SH-SY5Y (cell line): ENCODE data around the gene C10orf90.

Experiments
- GATA2 ChIP-seq: IDR thresholded peaks from 2 replicates; pipeline ENCODE4 v1.6.1; 2011; ENCODE audit warnings: mild to moderate bottlenecking, low read depth, low read length
- GATA3 ChIP-seq: IDR thresholded peaks from 2 replicates; pipeline ENCODE4 v1.6.1; 2011; ENCODE audit warnings: low read depth, mild to moderate bottlenecking, low read length, moderate library complexity

DNA sequence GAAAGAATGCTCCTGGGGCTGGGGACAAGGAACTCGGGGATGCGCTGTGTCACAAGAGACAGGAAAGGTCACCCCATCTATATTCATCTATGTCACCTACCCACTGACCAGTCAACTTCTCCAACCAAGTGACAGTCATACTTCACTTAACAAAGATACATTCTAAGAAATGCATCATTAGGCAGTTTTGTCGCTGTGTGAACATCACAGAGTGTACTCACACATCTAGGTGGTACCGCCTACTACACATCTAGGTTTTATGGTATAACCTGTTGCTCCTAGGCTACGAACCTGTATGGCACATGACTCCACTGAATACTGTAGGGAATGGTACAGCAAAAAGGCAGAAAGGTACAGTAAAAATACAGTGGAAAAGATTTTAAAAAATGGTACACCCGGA is 278.4 kb downstream of the C10orf90 start:
- TF ChIP-seq GATA2, result no peak
- no peak for TF ChIP-seq GATA3
